GM12872 (cell line): Measurements from ENCODE around the gene COASY.

ENCODE experiments used
- CTCF ChIP-seq: IDR thresholded peaks from 3 replicates; pipeline ENCODE4 v1.5.1; 2011; ENCODE audit warnings: low read depth, mild to moderate bottlenecking, low read length, moderate library complexity; ENCODE audit not compliant: insufficient read depth

COASY gene

GRCh38 chr17:42538482-42538881 is 23.5 kb upstream of the COASY start:
- TF ChIP-seq CTCF, result no peak

- TF ChIP-seq CTCF, result no peak
Measured at GRCh38 chr17:42541041-42541833, 20.7 kb upstream of the COASY start.

GRCh38 chr17:42543190-42544079 is 18.5 kb upstream of the COASY start:
- no peak for TF ChIP-seq CTCF

- no peak for TF ChIP-seq CTCF
Measured at GRCh38 chr17:42544874-42545283, 17.1 kb upstream of the COASY start.

- TF ChIP-seq CTCF, result no peak
Measured at GRCh38 chr17:42547001-42547461, 14.9 kb upstream of the COASY start.

- TF ChIP-seq CTCF, result no peak
Measured at GRCh38 chr17:42547698-42548069, 14.3 kb upstream of the COASY start.

- TF ChIP-seq CTCF, result peak; percentile 36; the same call in 1 of the 3 replicates
Measured at GRCh38 chr17:42548070-42548837, 13.7 kb upstream of the COASY start.
